Cardiac muscle cell (in vitro differentiated cells and primary cell): Measurements from ENCODE around the gene CAST. TPM values are rescaled to one million over a fixed set of nuclear protein-coding genes. Genes with fewer than 3 reads are reported as not detected.

Source experiments
- DNase-seq, 2 donors: peaks; one replicate each; pipeline versions ENCODE4 v3.0.0 to v3.0.0-alpha.2; 2010 to 2017; ENCODE audit warnings: low read depth in 1 of 2, low spot score in 1 of 2
- H3K27ac ChIP-seq: fragments of 200-600 bp; sonication (generic); 2 replicates; pipeline ENCODE4 v1.5.1; 2016
- H3K27me3 ChIP-seq: fragments of 200-600 bp; sonication (generic); 2 replicates; pipeline ENCODE4 v1.6.0; 2016; ENCODE audit warnings: control low read depth
- H3K36me3 ChIP-seq: fragments of 200-600 bp; sonication (generic); 2 replicates; pipeline ENCODE4 v1.5.1; 2016; ENCODE audit warnings: control low read depth
- H3K4me1 ChIP-seq: fragments of 200-600 bp; sonication (generic); 2 replicates; pipeline ENCODE4 v1.8.1; 2017; ENCODE audit warnings: low read depth, mild to moderate bottlenecking, mixed run types
- H3K4me3 ChIP-seq: fragments of 200-600 bp; sonication (generic); 2 replicates; pipeline ENCODE4 v1.5.1; 2016; ENCODE audit warnings: mild to moderate bottlenecking
- H3K9me3 ChIP-seq: fragments of 200-600 bp; sonication (generic); 2 replicates; pipeline ENCODE4 v1.5.1; 2017; ENCODE audit warnings: low read depth, mild to moderate bottlenecking, control low read depth
- CTCF ChIP-seq: IDR thresholded peaks from 2 replicates; pipeline ENCODE4 v1.5.1; 2012; ENCODE audit warnings: low read depth, mild to moderate bottlenecking, low read length
- polyA plus RNA-seq: library from polyadenylated mRNA; unstranded; fragments of >200 nt; fragmentation: Nextera tagmentation; extraction: Ambion mirVana; gene quantifications from 2 replicates; pipeline ENCODE4 v1.2.1, GENCODE V29; 2016
- total RNA-seq: library from RNA; depleted of rRNA; stranded (reverse); fragments of >200 nt; gene quantifications from 2 replicates; pipeline ENCODE4 v1.2.3, GENCODE V29; 2016

CAST gene
- total and polyA plus RNA-seq, 2 experiments from 2014 or later = 85.2 to 101 TPM

DNA sequence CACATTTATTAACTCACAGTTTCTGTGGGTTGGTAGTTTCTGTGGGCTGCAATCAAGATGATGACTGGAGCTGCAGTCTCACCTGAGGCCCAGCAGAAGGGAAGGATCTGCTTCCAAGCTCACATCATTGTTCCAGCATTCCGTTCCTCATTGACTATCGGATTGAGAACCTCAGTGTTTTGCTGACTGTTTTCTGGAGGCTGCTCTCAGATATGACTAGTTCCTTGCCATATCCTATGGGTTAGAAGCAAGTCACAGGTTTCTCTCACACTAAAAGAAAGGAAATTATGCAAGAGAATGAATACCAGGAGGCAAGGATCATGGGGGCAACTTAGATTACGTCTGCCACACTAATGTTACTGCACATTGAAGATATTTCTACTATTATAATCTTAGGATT lies 151.9 kb downstream of the CAST start:
- Histone ChIP-seq H3K36me3 (no peaks in the 10 kb centered on the region), H3K4me1 (no peaks in the 10 kb centered on the region), H3K27me3 (no peaks in the 10 kb centered on the region), H3K4me3 (no peak overlapping the region), H3K27ac (no peak overlapping the region), H3K9me3 (no peaks in the 10 kb centered on the region)
- no peak for TF ChIP-seq CTCF
- no peak for DNase-seq

GRCh38 chr5:96816411-96816939 lies 154.3 kb downstream of the CAST start:
- DNase-seq = no peak
- no peak overlapping the region for H3K4me3 ChIP-seq
- no peak for TF ChIP-seq CTCF
- H3K27me3 ChIP-seq = no peaks in the 10 kb centered on the region
- H3K36me3 ChIP-seq = no peaks in the 10 kb centered on the region
- H3K27ac ChIP-seq = no peak overlapping the region
- H3K4me1 ChIP-seq = no peaks in the 10 kb centered on the region
- H3K9me3 ChIP-seq = no peaks in the 10 kb centered on the region

GRCh38 chr5:96816991-96817390 lies 154.8 kb downstream of the CAST start:
- Histone ChIP-seq H3K9me3 (no peaks in the 10 kb centered on the region), H3K27me3 (no peaks in the 10 kb centered on the region), H3K36me3 (no peaks in the 10 kb centered on the region), H3K4me1 (no peaks in the 10 kb centered on the region), H3K27ac (no peak overlapping the region), H3K4me3 (no peak overlapping the region)
- DNase-seq = no peak
- no peak for TF ChIP-seq CTCF

GRCh38 chr5:96817506-96817905 lies 155.3 kb downstream of the CAST start:
- Histone ChIP-seq H3K27me3 (no peaks in the 10 kb centered on the region), H3K4me3 (no peak overlapping the region), H3K4me1 (no peaks in the 10 kb centered on the region), H3K27ac (no peak overlapping the region), H3K36me3 (no peaks in the 10 kb centered on the region), H3K9me3 (no peaks in the 10 kb centered on the region)
- DNase-seq = no peak
- no peak for TF ChIP-seq CTCF

DNA sequence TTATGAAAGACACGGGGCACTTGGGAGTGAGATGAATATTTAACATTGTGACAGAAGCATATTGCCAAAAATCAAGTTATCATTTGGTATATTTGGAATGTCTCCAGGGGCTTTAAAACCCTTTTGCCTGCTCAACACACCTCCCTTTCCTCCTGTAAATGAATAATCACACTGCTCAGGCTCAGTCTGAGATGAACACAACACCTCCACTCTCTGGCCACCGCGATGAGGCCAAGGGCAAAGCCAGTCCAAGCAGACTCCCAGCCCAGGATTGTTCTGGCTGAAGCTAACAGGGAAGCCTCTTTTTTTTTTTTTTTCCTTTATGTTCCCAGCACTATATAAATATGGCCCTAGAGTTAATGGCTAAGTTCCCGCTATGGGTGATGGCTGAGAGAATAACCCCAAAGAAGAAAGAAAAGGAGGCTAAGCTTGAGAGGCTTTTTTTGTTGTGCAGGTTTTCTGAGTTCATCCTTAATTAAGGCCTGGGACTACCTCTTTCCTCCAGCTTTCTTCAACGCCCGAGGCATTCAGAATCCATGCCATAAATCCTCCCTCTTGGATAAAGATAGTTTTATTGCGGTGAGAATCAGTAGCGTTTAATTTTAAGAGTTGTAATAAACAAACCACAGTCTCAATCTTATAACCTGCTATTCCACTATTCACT lies 156.1 kb downstream of the CAST start:
- H3K36me3 ChIP-seq = no peaks in the 10 kb centered on the region
- no peaks in the 10 kb centered on the region for H3K9me3 ChIP-seq
- TF ChIP-seq CTCF = no peak
- H3K27ac ChIP-seq = no peak overlapping the region
- no peaks in the 10 kb centered on the region for H3K4me1 ChIP-seq
- no peaks in the 10 kb centered on the region for H3K27me3 ChIP-seq
- no peak overlapping the region for H3K4me3 ChIP-seq
- no peak for DNase-seq
